ENCODE results near the gene TRIP6.

DNA sequence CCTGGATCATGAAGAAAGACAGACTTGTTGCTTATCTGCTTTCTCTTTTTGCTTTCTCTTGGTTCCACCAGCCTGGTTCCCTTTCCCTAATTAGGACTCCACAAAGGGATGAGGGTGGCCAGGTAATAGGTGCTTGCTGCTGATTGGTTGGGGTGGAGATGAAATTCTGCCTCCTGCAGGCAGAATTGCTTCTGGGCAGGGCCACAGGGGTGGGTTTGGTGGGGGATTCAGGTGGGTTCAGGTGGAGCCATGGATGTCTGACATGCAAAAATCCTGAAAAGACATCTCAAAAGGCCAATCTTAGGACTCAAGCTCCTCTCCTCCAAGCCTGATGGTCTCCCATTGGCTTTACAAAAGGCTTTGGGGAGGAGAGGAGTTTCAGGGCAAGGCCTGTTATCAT lies 53.9 kb downstream of the TRIP6 start:
- TF ChIP-seq, protein P1, sequence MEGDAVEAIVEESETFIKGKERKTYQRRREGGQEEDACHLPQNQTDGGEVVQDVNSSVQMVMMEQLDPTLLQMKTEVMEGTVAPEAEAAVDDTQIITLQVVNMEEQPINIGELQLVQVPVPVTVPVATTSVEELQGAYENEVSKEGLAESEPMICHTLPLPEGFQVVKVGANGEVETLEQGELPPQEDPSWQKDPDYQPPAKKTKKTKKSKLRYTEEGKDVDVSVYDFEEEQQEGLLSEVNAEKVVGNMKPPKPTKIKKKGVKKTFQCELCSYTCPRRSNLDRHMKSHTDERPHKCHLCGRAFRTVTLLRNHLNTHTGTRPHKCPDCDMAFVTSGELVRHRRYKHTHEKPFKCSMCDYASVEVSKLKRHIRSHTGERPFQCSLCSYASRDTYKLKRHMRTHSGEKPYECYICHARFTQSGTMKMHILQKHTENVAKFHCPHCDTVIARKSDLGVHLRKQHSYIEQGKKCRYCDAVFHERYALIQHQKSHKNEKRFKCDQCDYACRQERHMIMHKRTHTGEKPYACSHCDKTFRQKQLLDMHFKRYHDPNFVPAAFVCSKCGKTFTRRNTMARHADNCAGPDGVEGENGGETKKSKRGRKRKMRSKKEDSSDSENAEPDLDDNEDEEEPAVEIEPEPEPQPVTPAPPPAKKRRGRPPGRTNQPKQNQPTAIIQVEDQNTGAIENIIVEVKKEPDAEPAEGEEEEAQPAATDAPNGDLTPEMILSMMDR (IDR thresholded peaks at IDR 0.05; ENCODE audit: poor library complexity) = no peak
- TF ChIP-seq EZH2phosphoT487 (IDR thresholded peaks at IDR 0.05; ENCODE audit: low read depth, severe bottlenecking, unreplicated experiment) = no peak
